GM10266 (cell line): ENCODE measurements around the gene CDYL2.

Source experiments
- DNase-seq: peaks from one replicate; pipeline ENCODE4 v3.0.0; 2012; ENCODE audit errors: extremely low spot score
- CTCF ChIP-seq: IDR thresholded peaks from 2 replicates; pipeline ENCODE4 v1.5.1; 2012; ENCODE audit warnings: mild to moderate bottlenecking, low read depth; ENCODE audit not compliant: control insufficient read depth, insufficient read depth; ENCODE audit errors: missing control alignments

Gene CDYL2

DNA sequence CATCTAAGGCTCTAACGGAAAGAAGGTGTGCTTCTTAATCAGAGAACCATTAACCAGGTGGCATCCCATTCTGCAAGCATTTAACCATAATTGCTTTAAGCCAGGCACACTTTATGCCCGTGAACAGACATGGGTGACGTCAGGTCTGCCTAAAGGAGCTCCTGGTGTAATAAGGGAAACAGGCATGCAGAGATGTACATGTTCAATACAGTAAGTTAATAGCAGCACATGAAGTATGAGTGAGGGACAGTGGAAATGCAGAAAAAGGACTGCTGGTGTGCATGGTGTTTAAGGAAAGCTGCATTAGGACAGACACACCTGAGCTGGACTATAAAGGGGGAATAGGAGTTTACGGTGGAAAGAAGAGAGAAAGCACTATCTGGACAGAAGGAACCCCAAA is 245.0 kb downstream of the CDYL2 start:
- TF ChIP-seq CTCF: no peak
- DNase-seq: no peak

GRCh38 chr16:80557037-80557436 is 247.4 kb downstream of the CDYL2 start:
- DNase-seq: no peak
- TF ChIP-seq CTCF: no peak

DNA sequence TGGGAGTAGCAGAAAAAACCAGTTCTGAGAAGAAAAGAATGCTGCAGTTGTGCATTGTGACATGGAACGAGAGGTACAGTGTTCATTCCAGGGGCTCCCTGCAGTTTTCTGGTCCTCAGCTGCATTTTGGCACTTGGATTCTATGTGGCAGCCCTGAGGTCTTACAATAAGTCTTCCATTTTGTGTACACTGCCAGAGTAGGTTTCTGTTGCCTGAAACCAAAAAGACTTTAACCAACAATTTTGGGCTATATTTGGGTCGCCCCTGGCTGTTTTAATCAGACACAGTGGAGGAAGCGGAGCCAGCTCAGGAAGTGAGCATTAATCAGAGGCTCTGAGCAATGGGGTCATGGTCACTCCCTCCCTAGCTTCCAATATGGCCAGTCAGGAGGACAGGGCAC is 247.9 kb downstream of the CDYL2 start:
- no peak for TF ChIP-seq CTCF
- no peak for DNase-seq

DNA sequence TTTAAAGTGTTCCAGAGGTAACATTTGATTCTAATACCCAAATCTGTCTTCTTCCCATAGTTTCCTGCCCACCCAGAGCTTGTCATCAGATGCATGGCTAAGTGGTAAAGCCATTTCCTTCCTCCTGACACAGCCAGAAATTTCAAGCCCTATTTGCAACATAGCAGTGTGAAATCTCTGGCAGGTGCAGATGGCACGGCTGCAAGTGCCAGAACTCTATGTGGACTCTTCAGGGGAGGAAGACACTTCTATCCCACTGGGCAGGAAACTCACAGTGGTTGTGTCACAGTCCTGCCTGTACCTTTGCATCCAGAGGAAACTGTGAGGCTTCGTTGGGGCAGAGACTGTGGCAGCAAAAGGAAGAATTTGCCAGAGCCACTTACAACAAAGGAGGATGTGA is 250.4 kb downstream of the CDYL2 start:
- no peak for TF ChIP-seq CTCF
- no peak for DNase-seq

DNA sequence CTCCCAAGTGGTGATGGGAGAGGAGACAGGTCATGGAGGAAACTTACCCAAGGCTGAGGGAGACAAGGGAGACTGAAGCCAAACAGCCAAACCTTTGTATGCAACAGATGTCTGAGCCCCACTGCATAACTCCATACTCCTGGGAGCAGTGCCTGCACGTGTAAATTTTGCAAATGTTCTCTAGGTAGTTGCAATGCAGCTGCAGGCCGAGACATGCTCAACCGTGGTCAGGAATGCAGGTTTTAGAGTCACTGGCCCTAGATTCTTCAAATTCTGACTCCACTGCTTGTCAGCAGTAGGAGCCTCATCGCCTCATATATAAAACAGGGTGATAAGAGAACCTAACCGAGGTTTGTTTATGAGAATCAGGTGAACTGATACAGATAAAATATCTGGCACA is 252.1 kb downstream of the CDYL2 start:
- DNase-seq: no peak
- no peak for TF ChIP-seq CTCF
